ENCODE data around the gene SLC43A3. TPM values are rescaled to one million over a fixed set of nuclear protein-coding genes. Genes with fewer than 3 reads are reported as not detected.

Gene SLC43A3
- total and polyA plus RNA-seq, 9 of the 15 experiments (the other 6 are each of a cell fraction or from before 2014, with no cell fraction given) = 63.7 to 281 (median 139) TPM

GRCh38 chr11:57459164-57460021 is 32.5 kb upstream of the SLC43A3 start (continued):
- no peak for TF ChIP-seq STAT6 (CRISPR knock-in tag; IDR thresholded peaks at IDR 0.05)
- no peak for TF ChIP-seq ZNF146 (CRISPR knock-in tag; IDR thresholded peaks at IDR 0.05; ENCODE audit: unreplicated experiment)
- no peak for TF ChIP-seq HSF4 (CRISPR knock-in tag; IDR thresholded peaks at IDR 0.05; ENCODE audit: borderline replicate concordance)
- no peak for TF ChIP-seq ZNF780A (CRISPR knock-in tag; IDR thresholded peaks at IDR 0.05)
- no peak for TF ChIP-seq CBX3 (IDR thresholded peaks at IDR 0.05; ENCODE audit: borderline replicate concordance in 1 of 2, low read length in 2 of 2)
- TF ChIP-seq HNRNPLL (IDR thresholded peaks at IDR 0.05; ENCODE audit: low read depth, low read length, poor library complexity, severe bottlenecking) = no peak
- no peak for TF ChIP-seq ZKSCAN1 (IDR thresholded peaks at IDR 0.05; ENCODE audit: low read depth, low read length)
- no peak for TF ChIP-seq ZNF407 (IDR thresholded peaks at IDR 0.05; ENCODE audit: low read depth)
- no peak for TF ChIP-seq TARDBP (IDR thresholded peaks at IDR 0.05)
- TF ChIP-seq SRSF3 (IDR thresholded peaks at IDR 0.05; ENCODE audit: insufficient read depth, low read length) = no peak
- TF ChIP-seq MAX (CRISPR knock-in tag; IDR thresholded peaks at IDR 0.05) = peak; percentile 52
- TF ChIP-seq ZNF197 (CRISPR knock-in tag; IDR thresholded peaks at IDR 0.05; ENCODE audit: low read depth) = no peak
- TF ChIP-seq ZNF174 (CRISPR knock-in tag; IDR thresholded peaks at IDR 0.05) = no peak
- TF ChIP-seq GABPB2 (CRISPR knock-in tag; conservative IDR thresholded peaks at IDR 0.05) = no peak
- TF ChIP-seq ZNF511 (CRISPR knock-in tag; IDR thresholded peaks at IDR 0.05) = no peak; the same call in 1 of the 2 replicates

Measured in K562 (cell line).